Subcutaneous abdominal adipose tissue (tissue), 5 donors: ENCODE results near the gene RAB4A.

Experiments
- H3K27ac ChIP-seq: one replicate; pipeline ENCODE4 v1.7.0; 2013; ENCODE audit warnings: low read depth, mild to moderate bottlenecking, inconsistent platforms, low read length, moderate library complexity
- H3K27me3 ChIP-seq, 5 donors: one replicate each; pipeline ENCODE4 v1.7.0; 2013; ENCODE audit warnings: low read length in 5 of 5, inconsistent platforms in 1 of 5; ENCODE audit not compliant: control insufficient read depth in 5 of 5, insufficient read depth in 4 of 5
- H3K36me3 ChIP-seq, 5 donors: one replicate each; pipeline ENCODE4 v1.7.0; 2013; ENCODE audit warnings: low read length in 5 of 5; ENCODE audit not compliant: control insufficient read depth in 5 of 5, insufficient read depth in 5 of 5
- H3K4me1 ChIP-seq, 5 donors: one replicate each; pipeline ENCODE4 v1.7.0; 2013; ENCODE audit warnings: low read length in 5 of 5, mild to moderate bottlenecking in 3 of 5, moderate library complexity in 1 of 5; ENCODE audit not compliant: control insufficient read depth in 5 of 5, insufficient read depth in 5 of 5
- H3K4me3 ChIP-seq, 5 donors: one replicate each; pipeline ENCODE4 v1.7.0; 2013; ENCODE audit warnings: low read length in 5 of 5, low read depth in 1 of 5
- H3K9ac ChIP-seq, 5 donors: one replicate each; pipeline ENCODE4 v1.7.0; 2013; ENCODE audit warnings: low read length in 5 of 5, mild to moderate bottlenecking in 4 of 5, moderate library complexity in 3 of 5
- H3K9me3 ChIP-seq, 5 donors: one replicate each; pipeline ENCODE4 v1.7.0; 2013; ENCODE audit warnings: low read length in 5 of 5; ENCODE audit not compliant: control insufficient read depth in 5 of 5
- donor health status: healthy.
- donor health status: healthy.
- donor health status: healthy.
- donor health status: healthy.
- donor health status: healthy.

RAB4A gene

DNA sequence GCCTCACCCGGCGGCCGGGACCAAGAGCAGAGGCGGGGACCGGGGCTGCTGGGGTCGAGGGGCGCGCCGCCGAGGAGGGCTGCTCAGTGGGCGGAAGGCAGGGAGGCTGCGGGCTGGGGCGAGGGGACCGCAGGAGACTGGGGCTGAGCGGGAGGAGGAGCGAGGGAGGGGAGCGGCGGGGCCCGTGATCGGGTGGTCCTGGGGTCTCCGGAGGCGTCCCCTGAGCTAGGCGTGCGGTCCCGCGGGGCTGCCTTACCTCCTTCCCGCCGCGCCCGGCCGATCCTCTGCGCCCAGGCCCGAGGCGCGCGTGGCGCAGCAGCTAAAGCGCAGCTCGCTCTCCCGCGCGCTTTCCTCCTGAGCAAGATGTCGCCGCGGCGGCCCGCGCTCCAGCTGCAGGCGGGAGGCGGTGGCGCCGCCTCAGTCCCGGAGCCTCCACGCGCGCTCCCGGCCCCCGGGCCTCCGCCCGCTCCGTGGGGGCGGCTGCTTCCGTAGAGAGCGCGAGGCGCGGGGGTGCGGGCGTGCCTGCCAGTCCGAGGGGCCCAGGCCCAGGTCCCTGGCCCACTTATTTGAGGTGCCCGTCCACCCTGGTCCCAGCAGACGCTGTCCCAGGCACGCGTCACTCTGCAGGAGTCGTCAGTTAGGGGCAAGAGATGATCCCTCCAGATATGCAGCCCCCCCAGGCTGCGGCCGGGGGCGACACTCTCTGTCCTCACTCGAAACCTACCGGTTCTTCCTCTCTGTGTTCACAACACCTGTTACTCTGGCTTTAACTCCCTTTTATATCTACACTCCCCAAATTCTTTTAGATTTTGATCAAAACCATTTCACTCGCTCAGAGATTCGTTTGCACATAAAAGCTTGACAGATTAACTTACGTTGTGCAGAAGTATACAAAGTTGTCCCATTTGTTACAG is 72.0 kb downstream of the RAB4A start, which contains the start of gene CCSAP:
TSS of gene CCSAP (minus strand) at position 392 of the 914 bp plus-strand sequence. CDS start 582 bp downstream, outside the sequence.
- no peaks in the 10 kb centered on the region for H3K36me3 ChIP-seq
- H3K4me1 ChIP-seq = peaks cover 0 to 22% (median 21%) of the 10 kb centered on the region in 5 donors
- H3K27ac ChIP-seq = peak within 1 kb of the TSS; percentile 37
- peak within 1 kb of the TSS; percentile 77 to 92 (median 82) for H3K4me3 ChIP-seq
- H3K9me3 ChIP-seq = no peaks in the 10 kb centered on the region
- H3K9ac ChIP-seq = peak within 1 kb of the TSS in 4 of 5 donors; percentile 62 to 74 (median 66)
- H3K27me3 ChIP-seq = peaks cover 3 to 8% (median 3%) of the 10 kb centered on the region in 5 donors

- H3K9ac ChIP-seq = no peak overlapping the region
- H3K4me1 ChIP-seq = peaks cover 0 to 22% (median 21%) of the 10 kb centered on the region in 5 donors
- H3K36me3 ChIP-seq = no peaks in the 10 kb centered on the region
- no peaks in the 10 kb centered on the region for H3K9me3 ChIP-seq
- peaks cover 3 to 8% (median 3%) of the 10 kb centered on the region in 5 donors for H3K27me3 ChIP-seq
- no peak overlapping the region for H3K27ac ChIP-seq
- H3K4me3 ChIP-seq = peak overlapping the region in 1 of 5 donors; percentile 92
Measured at GRCh38 chr1:229344139-229344538, 73.2 kb downstream of the RAB4A start.

DNA sequence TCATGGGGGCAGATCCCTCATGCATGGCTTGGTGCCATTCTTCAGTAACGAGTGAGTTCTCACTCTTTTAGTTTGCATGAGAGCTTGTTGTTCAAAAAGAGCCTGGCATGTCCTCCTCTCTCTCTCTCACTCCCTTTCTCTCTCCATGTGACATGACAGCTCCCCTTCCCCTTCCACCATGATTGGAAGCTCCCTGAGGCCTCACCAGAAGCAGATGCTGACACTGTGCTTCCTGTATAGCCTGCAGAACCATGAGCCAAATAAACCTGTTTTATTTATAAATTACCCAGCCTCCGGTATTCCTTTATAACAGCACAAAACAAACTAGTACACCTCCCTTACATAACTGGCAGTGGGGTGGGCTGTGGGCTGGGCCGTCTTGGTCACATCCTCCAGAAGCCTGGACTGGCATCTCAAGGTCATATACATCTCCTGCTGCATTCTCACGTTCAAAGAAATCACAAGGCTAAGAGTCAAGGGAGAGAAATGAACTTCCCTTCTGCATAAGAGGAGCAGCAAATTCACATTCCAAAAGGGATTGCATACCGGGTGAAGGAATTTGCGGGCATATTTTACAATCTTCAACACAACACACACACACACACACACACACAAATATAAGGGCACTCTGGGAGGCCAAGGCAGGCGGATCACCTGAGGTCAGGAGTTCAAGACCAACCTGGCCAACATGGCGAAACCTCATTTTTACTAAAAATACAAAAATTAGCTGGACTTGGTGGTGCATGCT is 74.2 kb downstream of the RAB4A start:
- no peak overlapping the region for H3K4me3 ChIP-seq
- no peak overlapping the region for H3K9ac ChIP-seq
- H3K9me3 ChIP-seq = no peaks in the 10 kb centered on the region
- H3K27ac ChIP-seq = no peak overlapping the region
- peaks cover 3 to 8% (median 3%) of the 10 kb centered on the region in 5 donors for H3K27me3 ChIP-seq
- peaks cover 0 to 22% (median 18%) of the 10 kb centered on the region in 5 donors for H3K4me1 ChIP-seq
- H3K36me3 ChIP-seq = no peaks in the 10 kb centered on the region

GRCh38 chr1:229347528-229347927 is 76.6 kb downstream of the RAB4A start:
- Histone ChIP-seq H3K27ac (no peak overlapping the region), H3K27me3 (peaks cover 3 to 8% (median 5%) of the 10 kb centered on the region in 5 donors), H3K4me3 (no peak overlapping the region), H3K4me1 (peaks cover 0 to 12% (median 9%) of the 10 kb centered on the region in 5 donors), H3K36me3 (no peaks in the 10 kb centered on the region), H3K9ac (no peak overlapping the region), H3K9me3 (no peaks in the 10 kb centered on the region)

- Histone ChIP-seq H3K9me3 (peaks cover 0 to 10% (median 5%) of the 10 kb centered on the region in 5 donors), H3K27me3 (peaks cover 3 to 8% (median 5%) of the 10 kb centered on the region in 5 donors), H3K9ac (no peak overlapping the region), H3K36me3 (no peaks in the 10 kb centered on the region), H3K4me3 (no peak overlapping the region), H3K27ac (no peak overlapping the region), H3K4me1 (no peaks in the 10 kb centered on the region)
Measured at GRCh38 chr1:229349463-229350385, 78.8 kb downstream of the RAB4A start.

DNA sequence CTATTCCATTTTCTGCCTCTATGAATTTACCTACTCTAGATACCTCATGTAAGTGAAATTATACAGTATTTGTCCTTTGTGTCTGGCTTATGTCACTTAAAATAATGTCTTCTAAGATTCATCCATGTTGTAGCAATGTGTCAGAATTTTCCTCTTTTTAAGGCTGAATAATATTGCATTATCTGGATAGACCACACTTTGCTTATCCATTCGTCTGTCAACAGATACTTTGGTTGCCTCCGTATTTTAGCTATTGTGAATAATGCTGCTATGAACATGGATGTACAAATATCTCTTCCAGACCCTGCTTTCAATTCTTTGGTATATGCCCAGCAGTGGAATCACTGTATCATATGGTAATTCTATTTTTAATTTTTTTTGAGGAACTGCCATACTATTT is 82.1 kb downstream of the RAB4A start:
- no peaks in the 10 kb centered on the region for H3K36me3 ChIP-seq
- no peak overlapping the region for H3K9ac ChIP-seq
- H3K9me3 ChIP-seq = peaks cover 0 to 16% (median 5%) of the 10 kb centered on the region in 5 donors
- H3K27ac ChIP-seq = no peak overlapping the region
- H3K27me3 ChIP-seq = peaks cover 0 to 3% (median 0%) of the 10 kb centered on the region in 5 donors
- H3K4me3 ChIP-seq = no peak overlapping the region
- H3K4me1 ChIP-seq = no peaks in the 10 kb centered on the region

GRCh38 chr1:229354226-229354625 is 83.3 kb downstream of the RAB4A start:
- no peak overlapping the region for H3K9ac ChIP-seq
- H3K4me3 ChIP-seq = no peak overlapping the region
- peaks cover 0 to 16% (median 5%) of the 10 kb centered on the region in 5 donors for H3K9me3 ChIP-seq
- H3K27ac ChIP-seq = no peak overlapping the region
- peaks cover 0 to 3% (median 0%) of the 10 kb centered on the region in 5 donors for H3K27me3 ChIP-seq
- H3K4me1 ChIP-seq = no peaks in the 10 kb centered on the region
- H3K36me3 ChIP-seq = no peaks in the 10 kb centered on the region
